ENCODE measurements around the gene MSRB2. TPM values are rescaled to one million over a fixed set of nuclear protein-coding genes. Genes with fewer than 3 reads are reported as not detected.
"Not testable (repeated sequence)": the region's sequence is repeated elsewhere in the genome, so short reads cannot be mapped to it uniquely, and the experiment has no call there.

Gene MSRB2
- polyA plus RNA-seq, 2 of the 4 experiments (the other 2 are of a cell fraction) = 19.0 to 32.0 TPM

DNA sequence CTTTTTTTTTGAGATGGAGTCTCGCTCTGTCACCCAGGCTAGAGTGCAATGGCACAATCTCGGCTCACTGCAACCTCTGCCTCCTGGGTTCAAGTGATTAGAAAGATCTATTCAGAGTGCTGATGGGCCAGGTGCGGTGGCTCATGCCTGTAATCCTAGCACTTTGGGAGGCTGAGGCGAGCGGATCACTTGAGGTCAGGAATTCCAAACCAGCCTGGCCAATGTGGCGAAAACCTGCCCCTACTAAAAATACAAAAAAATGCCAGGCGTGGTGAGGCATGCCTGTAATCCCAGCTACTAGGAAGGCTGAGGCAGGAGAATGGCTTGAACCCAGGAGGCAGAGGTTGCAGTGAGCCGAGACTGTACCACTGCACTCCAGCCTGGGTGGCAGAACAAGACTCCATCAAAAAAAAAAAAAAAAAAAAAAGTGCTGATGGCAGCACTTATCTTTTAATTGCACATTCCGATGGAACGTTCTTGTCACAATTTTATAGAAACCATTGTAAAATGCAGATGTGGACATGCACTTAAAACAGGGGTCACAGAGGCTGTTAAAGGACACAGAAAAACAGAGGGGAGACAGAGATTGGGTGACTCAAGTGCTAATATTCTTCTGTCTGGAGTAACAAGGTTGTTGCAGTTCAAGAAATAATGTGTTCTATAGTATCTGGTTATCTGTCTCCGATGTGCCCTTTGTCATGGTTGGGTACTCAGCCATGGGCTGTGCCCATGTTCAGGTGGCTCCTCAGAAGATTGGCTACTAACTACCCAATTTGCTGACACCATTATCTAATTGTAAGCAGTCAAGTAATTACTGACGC, 25.1 kb upstream of the MSRB2 start:
- H3K4me2 ChIP-seq; FAIRE-seq; H3K4me1 ChIP-seq; H3K9me3 ChIP-seq; ATAC-seq; H3K27ac ChIP-seq; POLR2A ChIA-PET; H3K4me3 ChIP-seq; DNase-seq (ENCODE audit: low read depth in 1 of 2, low spot score in 1 of 2): not testable (repeated sequence)
- CTCF ChIA-PET = interaction anchor here (0.6 to 0.7 kb wide), 2 partner anchors 85 to 1173 kb away, joined by 3 read pairs; no protein-coding TSS in a partner anchor
- WGBS (ENCODE audit: missing lambda C conversion rate) = 67% methylated on average over 12 of the region's 12 CpGs
- peak; percentile 91 for TF ChIP-seq MAFK (IDR thresholded peaks at IDR 0.05; ENCODE audit: partially characterized antibody)

DNA sequence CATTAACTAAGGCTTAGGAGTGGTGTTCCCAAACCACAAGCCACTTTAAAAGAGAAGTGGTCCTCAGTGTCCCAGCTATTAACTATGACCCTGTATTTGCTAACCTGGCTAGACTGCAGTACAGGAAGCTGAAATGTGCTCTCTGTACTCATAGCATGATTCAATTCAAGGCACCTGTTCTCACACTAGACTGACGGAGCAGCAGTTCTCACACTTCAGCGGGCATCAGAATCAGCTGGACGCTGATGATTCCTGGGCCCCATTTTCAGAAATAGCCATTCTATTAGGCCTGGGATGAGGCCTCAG, 24.5 kb upstream of the MSRB2 start:
- DNase-seq (ENCODE audit: low read depth in 1 of 2, low spot score in 1 of 2) (no peak), ATAC-seq (no peak), FAIRE-seq (no peak)
- Histone ChIP-seq H3K4me3 (no peak overlapping the region), H3K27ac (no peak overlapping the region), H3K9me3 (no peaks in the 10 kb centered on the region), H3K4me2 (no peak overlapping the region), H3K4me1 (peaks cover 2% of the 10 kb centered on the region)
- ChIA-PET POLR2A (no interaction called here), CTCF (interaction anchor here (0.6 kb wide), 1 partner anchor 1173 kb away, joined by 3 read pairs; no protein-coding TSS in a partner anchor)
- TF ChIP-seq ZC3H11A (IDR thresholded peaks at IDR 0.05) (no peak), NFE2L2 (conservative IDR thresholded peaks at IDR 0.05; ENCODE audit: low read length) (no peak)
- TF ChIP-seq, protein P1, sequence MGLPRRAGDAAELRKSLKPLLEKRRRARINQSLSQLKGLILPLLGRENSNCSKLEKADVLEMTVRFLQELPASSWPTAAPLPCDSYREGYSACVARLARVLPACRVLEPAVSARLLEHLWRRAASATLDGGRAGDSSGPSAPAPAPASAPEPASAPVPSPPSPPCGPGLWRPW (IDR thresholded peaks at IDR 0.05) = no peak
- WGBS (ENCODE audit: missing lambda C conversion rate) = 81% methylated on average over 3 of the region's 3 CpGs

DNA sequence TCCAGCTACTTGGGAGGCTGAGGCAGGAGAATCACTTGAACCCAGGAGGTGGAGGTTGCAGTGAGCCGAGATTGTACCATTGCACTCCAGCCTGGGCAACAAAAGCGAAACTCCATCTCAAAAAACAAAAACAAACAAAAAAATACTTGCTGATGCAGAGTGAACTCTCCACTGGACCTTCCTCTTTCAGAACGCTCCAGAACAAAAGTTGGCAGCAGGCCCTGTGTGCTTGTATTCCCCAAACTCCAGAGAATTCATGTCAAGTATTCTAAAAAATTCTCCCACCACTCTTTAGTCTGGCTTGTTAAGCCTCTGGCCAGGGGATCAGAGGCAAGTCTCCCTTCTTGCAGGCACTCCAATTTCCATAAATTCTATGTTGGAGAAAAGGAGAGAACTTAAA, 22.8 kb upstream of the MSRB2 start:
- WGBS (ENCODE audit: missing lambda C conversion rate) = 79% methylated on average over 3 of the region's 3 CpGs
- FAIRE-seq = not testable (repeated sequence)

DNA sequence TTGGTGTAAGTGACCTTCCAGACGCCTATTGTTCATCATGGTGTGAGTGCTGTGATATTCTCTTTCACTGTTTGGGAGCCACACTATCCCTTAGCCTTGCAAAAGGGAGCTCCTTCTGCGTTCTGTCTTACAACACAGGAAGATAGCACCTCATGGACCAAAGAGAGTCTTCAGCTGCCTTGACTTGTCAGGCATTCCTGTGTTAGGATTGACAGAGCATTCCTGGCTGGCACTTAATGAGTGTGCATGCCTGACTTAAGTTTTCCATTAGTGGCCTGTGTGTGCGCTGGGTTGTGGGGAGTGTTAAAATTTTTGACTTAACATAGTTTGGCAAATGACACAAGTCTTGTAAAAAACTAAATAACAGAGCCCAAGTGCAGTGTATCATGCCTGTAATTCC, 21.9 kb upstream of the MSRB2 start:
- no peak overlapping the region for H3K4me3 ChIP-seq
- H3K9me3 ChIP-seq = no peaks in the 10 kb centered on the region
- ATAC-seq (no peak), FAIRE-seq (no peak), DNase-seq (ENCODE audit: low read depth in 1 of 2, low spot score in 1 of 2) (no peak)
- no peak overlapping the region for H3K4me2 ChIP-seq
- TF ChIP-seq CHD2 (IDR thresholded peaks at IDR 0.05; ENCODE audit: low read length, partially characterized antibody) (no peak), TFCP2L1 (CRISPR knock-in tag; IDR thresholded peaks at IDR 0.05) (no peak), SREBF2 (IDR thresholded peaks at IDR 0.05) (no peak), KDM5A (IDR thresholded peaks at IDR 0.05) (no peak), HEYL (CRISPR knock-in tag; IDR thresholded peaks at IDR 0.05) (no peak), RNF2 (IDR thresholded peaks at IDR 0.05; ENCODE audit: borderline replicate concordance, low read depth) (no peak), FOSL2 (IDR thresholded peaks at IDR 0.05) (no peak), FOSL2 (CRISPR knock-in tag; IDR thresholded peaks at IDR 0.05) (no peak)
- ChIA-PET CTCF (no interaction called here), POLR2A (no interaction called here)
- H3K27ac ChIP-seq = no peak overlapping the region
- WGBS (ENCODE audit: missing lambda C conversion rate) = 47% methylated on average over 3 of the region's 3 CpGs
- no peaks in the 10 kb centered on the region for H3K4me1 ChIP-seq

More for the DNA sequence above, 22.8 kb upstream of the MSRB2 start:
- H3K27ac ChIP-seq; H3K4me3 ChIP-seq; H3K4me1 ChIP-seq; DNase-seq (ENCODE audit: low read depth in 1 of 2, low spot score in 1 of 2); ATAC-seq; H3K4me2 ChIP-seq; H3K9me3 ChIP-seq; POLR2A ChIA-PET: not testable (repeated sequence)
- CTCF ChIA-PET = interaction anchor here (1.0 kb wide), 1 partner anchor 9 kb away, joined by 3 read pairs; no protein-coding TSS in a partner anchor

DNA sequence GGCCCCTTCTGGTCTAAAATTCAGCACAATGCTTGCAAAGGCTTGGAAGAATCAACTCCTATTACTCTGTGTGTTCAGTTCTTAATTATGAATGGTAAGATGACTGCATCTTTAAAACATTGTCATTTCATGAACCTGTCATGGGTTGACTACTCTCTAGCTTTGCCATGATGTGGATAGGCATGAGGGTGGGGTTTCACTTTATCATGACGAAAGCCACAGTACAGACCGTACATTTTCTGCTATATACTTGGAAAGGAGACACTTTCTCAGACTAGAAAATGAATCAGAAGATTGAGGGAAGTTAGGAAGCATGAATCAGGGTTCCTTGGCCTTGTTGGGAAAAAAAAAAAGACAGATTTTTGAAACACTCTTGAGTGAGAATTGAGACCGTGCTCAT, 19.7 kb upstream of the MSRB2 start:
- ATAC-seq = no peak
- Histone ChIP-seq H3K4me2 (no peak overlapping the region), H3K4me1 (no peaks in the 10 kb centered on the region), H3K4me3 (no peak overlapping the region), H3K9me3 (no peaks in the 10 kb centered on the region), H3K27ac (no peak overlapping the region)
- DNase-seq (ENCODE audit: low read depth in 1 of 2, low spot score in 1 of 2) = no peak
- ChIA-PET POLR2A (no interaction called here), CTCF (interaction anchor here (1.2 to 1.4 kb wide), 3 partner anchors 12 to 87 kb away, joined by 3 to 5 read pairs (median 3); no protein-coding TSS in a partner anchor)
- FAIRE-seq = no peak
- WGBS (ENCODE audit: missing lambda C conversion rate) = 55% methylated on average over 3 of the region's 3 CpGs
- TF ChIP-seq EHMT2 (IDR thresholded peaks at IDR 0.05; ENCODE audit: low read depth) (no peak), MAFK (IDR thresholded peaks at IDR 0.05; ENCODE audit: partially characterized antibody) (no peak), ESRRA (IDR thresholded peaks at IDR 0.05; ENCODE audit: borderline replicate concordance, low read length) (no peak), CBX2 (IDR thresholded peaks at IDR 0.05; ENCODE audit: borderline replicate concordance, low read depth) (no peak), CEBPB (IDR thresholded peaks at IDR 0.05) (no peak), PHF8 (IDR thresholded peaks at IDR 0.05; ENCODE audit: borderline replicate concordance, low read depth) (no peak), KDM1A (IDR thresholded peaks at IDR 0.05; ENCODE audit: low read depth) (no peak), HOXB13 (CRISPR knock-in tag; IDR thresholded peaks at IDR 0.05; ENCODE audit: low read depth) (no peak), JUN (IDR thresholded peaks at IDR 0.05) (no peak), HDAC2 (IDR thresholded peaks at IDR 0.05) (no peak)
- TF ChIP-seq, protein P1 (IDR thresholded peaks at IDR 0.05) = no peak
- TF ChIP-seq, protein P2, sequence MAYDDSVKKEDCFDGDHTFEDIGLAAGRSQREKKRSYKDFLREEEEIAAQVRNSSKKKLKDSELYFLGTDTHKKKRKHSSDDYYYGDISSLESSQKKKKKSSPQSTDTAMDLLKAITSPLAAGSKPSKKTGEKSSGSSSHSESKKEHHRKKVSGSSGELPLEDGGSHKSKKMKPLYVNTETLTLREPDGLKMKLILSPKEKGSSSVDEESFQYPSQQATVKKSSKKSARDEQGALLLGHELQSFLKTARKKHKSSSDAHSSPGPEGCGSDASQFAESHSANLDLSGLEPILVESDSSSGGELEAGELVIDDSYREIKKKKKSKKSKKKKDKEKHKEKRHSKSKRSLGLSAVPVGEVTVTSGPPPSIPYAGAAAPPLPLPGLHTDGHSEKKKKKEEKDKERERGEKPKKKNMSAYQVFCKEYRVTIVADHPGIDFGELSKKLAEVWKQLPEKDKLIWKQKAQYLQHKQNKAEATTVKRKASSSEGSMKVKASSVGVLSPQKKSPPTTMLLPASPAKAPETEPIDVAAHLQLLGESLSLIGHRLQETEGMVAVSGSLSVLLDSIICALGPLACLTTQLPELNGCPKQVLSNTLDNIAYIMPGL (CRISPR knock-in tag; IDR thresholded peaks at IDR 0.05; ENCODE audit: borderline replicate concordance) = no peak

Data from A549 (cell line).